HCT116 (cell line): Measurements from ENCODE around the gene ZNF462. TPM values are rescaled to one million over a fixed set of nuclear protein-coding genes. Genes with fewer than 3 reads are reported as not detected.

Experiments used
- ATAC-seq: fragments of 200-7000 bp; cut with Tn5 transposase; 2 replicates; pipeline ENCODE4 v1.9.1; 2020; ENCODE audit warnings: mild to moderate bottlenecking, moderate library complexity
- BruUV-seq: library from RNA; stranded (reverse); fragments of 400-500 nt; replicated peaks from 2 replicates; lab custom pipeline; 2021; lab: Mats Ljungman, UMichigan
- CTCF ChIA-PET: fragments of 300-600 bp; sonication (Branson Sonifier 250); formaldehyde crosslinking; loops from one replicate; lab custom pipeline; 2021; ENCODE audit warnings: antibody characterized with exemption; lab: Charles Lee
- POLR2A ChIA-PET: fragments of 300-600, 350-600 bp; sonication (Branson Sonifier 250); formaldehyde crosslinking; loops from one replicate; lab custom pipeline; 2021; ENCODE audit warnings: antibody characterized with exemption; lab: Charles Lee
- RAD21 ChIA-PET, 2 experiments: fragments of 300-600 bp; sonication (Branson Sonifier 250); formaldehyde crosslinking; loops; one replicate each; lab custom pipeline; 2023; ENCODE audit warnings: low total read pairs in 2 of 2; ENCODE audit not compliant: uncharacterized antibody in 2 of 2, unreplicated experiment in 2 of 2, low non-redundant PET in 1 of 2; lab: Charles Lee
- DNase-seq: peaks from one replicate; pipeline ENCODE4 v3.0.0-alpha.2; 2010; ENCODE audit warnings: low read depth, low spot score
- H2AFZ ChIP-seq: fragments of 200-600 bp; shearing (Covaris generic), sonication (generic); 2 replicates; pipeline ENCODE4 v1.6.1; 2017; ENCODE audit warnings: low read depth, mixed run types, mixed read lengths, antibody characterized with exemption, low read length; ENCODE audit not compliant: poor library complexity, severe bottlenecking
- H3K27ac ChIP-seq: 2 replicates; pipeline ENCODE4 v1.5.1; 2012; ENCODE audit warnings: low read depth, low read length
- H3K27me3 ChIP-seq: fragments of 200-600 bp; sonication (generic); 2 replicates; pipeline ENCODE4 v1.6.1; 2016; ENCODE audit warnings: mixed run types, low read length, mixed read lengths; ENCODE audit not compliant: insufficient read depth
- H3K36me3 ChIP-seq, 2 experiments: fragments of 200-500 bp in 1 of 2; fragments of 200-600 bp in 1 of 2; sonication (Bioruptor generic) in 1 of 2; sonication (generic) in 1 of 2; 2 replicates each; pipeline versions ENCODE4 v1.5.1 to v1.6.1; 2014 to 2016; ENCODE audit warnings: low read length in 2 of 2, inconsistent platforms in 1 of 2, mixed read lengths in 1 of 2, mixed run types in 1 of 2; ENCODE audit not compliant: insufficient read depth in 2 of 2, control insufficient read depth in 1 of 2
- H3K4me1 ChIP-seq, 2 experiments: fragments of 200-600 bp in 1 of 2; sonication (generic) in 1 of 2; 2 replicates each; pipeline versions ENCODE4 v1.5.1 to v1.6.1; 2012 to 2017; ENCODE audit warnings: low read length in 2 of 2, inconsistent platforms in 1 of 2, mild to moderate bottlenecking in 1 of 2, mixed read lengths in 1 of 2, mixed run types in 1 of 2, moderate library complexity in 1 of 2; ENCODE audit not compliant: insufficient read depth in 2 of 2, control insufficient read depth in 1 of 2
- H3K4me2 ChIP-seq: fragments of 200-600 bp; sonication (generic); 2 replicates; pipeline ENCODE4 v1.6.1; 2017; ENCODE audit warnings: mixed run types, low read length, mixed read lengths
- H3K4me3 ChIP-seq, 2 experiments: fragments of 200-600 bp in 1 of 2; sonication (generic) in 1 of 2; replicated peaks in 1 of 2; 2 replicates each; pipeline ENCODE4 v1.5.1; 2011 to 2016; ENCODE audit warnings: low read length in 2 of 2, control low read depth in 1 of 2, low read depth in 1 of 2, mild to moderate bottlenecking in 1 of 2, mixed read lengths in 1 of 2, mixed run types in 1 of 2
- H3K79me2 ChIP-seq: fragments of 200-600 bp; sonication (generic); 2 replicates; pipeline ENCODE4 v1.6.1; 2017; ENCODE audit warnings: mild to moderate bottlenecking, mixed run types, low read length, moderate library complexity, mixed read lengths; ENCODE audit not compliant: insufficient read depth
- H3K9ac ChIP-seq: fragments of 200-600 bp; sonication (generic); 2 replicates; pipeline ENCODE4 v1.6.1; 2016; ENCODE audit warnings: low read length, mixed read lengths
- H3K9me2 ChIP-seq: fragments of 200-600 bp; sonication (generic), shearing (Covaris generic); 2 replicates; pipeline ENCODE4 v1.6.1; 2017; ENCODE audit warnings: mixed run types, mild to moderate bottlenecking, moderate library complexity; ENCODE audit not compliant: insufficient read depth
- H3K9me3 ChIP-seq, 2 experiments: fragments of 200-500 bp in 1 of 2; fragments of 200-600 bp in 1 of 2; sonication (Bioruptor generic) in 1 of 2; sonication (generic) in 1 of 2; 2 replicates each; pipeline ENCODE4 v1.6.1; 2014 to 2017; ENCODE audit warnings: low read length in 2 of 2, mixed read lengths in 2 of 2, inconsistent platforms in 1 of 2, low read depth in 1 of 2, mild to moderate bottlenecking in 1 of 2, mixed run types in 1 of 2, moderate library complexity in 1 of 2; ENCODE audit not compliant: control insufficient read depth in 1 of 2, insufficient read depth in 1 of 2
- H4K20me1 ChIP-seq: fragments of 200-600 bp; sonication (generic), shearing (Covaris generic); 2 replicates; pipeline ENCODE4 v1.6.1; 2017; ENCODE audit warnings: mixed run types, mild to moderate bottlenecking, moderate library complexity; ENCODE audit not compliant: insufficient read depth
- ATF3 ChIP-seq: IDR thresholded peaks from 2 replicates; pipeline ENCODE4 v1.6.1; 2012
- CEBPB ChIP-seq: IDR thresholded peaks from 2 replicates; pipeline ENCODE4 v1.6.1; 2012; ENCODE audit warnings: low read depth
- EZH2 ChIP-seq: fragments of 200-600 bp; sonication (generic); IDR thresholded peaks from 2 replicates; pipeline ENCODE4 v1.6.1; 2017; ENCODE audit warnings: antibody characterized with exemption, mixed run types
- EZH2phosphoT487 ChIP-seq: fragments of 200-600 bp; IDR thresholded peaks from 2 replicates; pipeline ENCODE4 v1.6.1; 2018; ENCODE audit warnings: antibody characterized with exemption, borderline replicate concordance
- JUND ChIP-seq: IDR thresholded peaks from 2 replicates; pipeline ENCODE4 v1.6.1; 2012
- MAX ChIP-seq: IDR thresholded peaks from 2 replicates; pipeline ENCODE4 v1.6.1; 2012
- POLR2A ChIP-seq: IDR thresholded peaks from 2 replicates; pipeline ENCODE4 v1.7.0; 2011; ENCODE audit warnings: borderline replicate concordance; ENCODE audit not compliant: insufficient read depth, insufficient read length; ENCODE audit errors: extremely low read depth
- POLR2AphosphoS5 ChIP-seq: IDR thresholded peaks from 2 replicates; pipeline ENCODE4 v1.6.1; 2011; ENCODE audit warnings: mild to moderate bottlenecking, low read depth, low read length, moderate library complexity
- SP1 ChIP-seq: IDR thresholded peaks from 2 replicates; pipeline ENCODE4 v1.6.1; 2012; ENCODE audit warnings: low read depth
- YY1 ChIP-seq: IDR thresholded peaks from 2 replicates; pipeline ENCODE4 v1.6.1; 2011; ENCODE audit warnings: low read length, low read depth, moderate library complexity, mild to moderate bottlenecking; ENCODE audit not compliant: insufficient replicate concordance; ENCODE audit errors: extremely low read depth
- ZFX ChIP-seq: fragments of 450-650 bp; IDR thresholded peaks from 2 replicates; pipeline ENCODE4 v1.6.1; 2017
- intact Hi-C: fragments of 100-400 bp; cut with micrococcal nuclease; formaldehyde crosslinking; loops from 2 replicates; pipeline ENCODE4 v1.10.0; 2022
- total RNA-seq: library from RNA; stranded (reverse); gene quantifications from one replicate; pipeline ENCODE4 v1.2.1, GENCODE V29; 2021; ENCODE audit not compliant: unreplicated experiment
- TF ChIP-seq, protein P1 (sequence below): IDR thresholded peaks from 2 replicates; pipeline ENCODE4 v1.6.1; 2012; ENCODE audit warnings: low read depth

ZNF462 gene
- total RNA-seq, 1 experiment from 2014 or later: 18.1 TPM

DNA sequence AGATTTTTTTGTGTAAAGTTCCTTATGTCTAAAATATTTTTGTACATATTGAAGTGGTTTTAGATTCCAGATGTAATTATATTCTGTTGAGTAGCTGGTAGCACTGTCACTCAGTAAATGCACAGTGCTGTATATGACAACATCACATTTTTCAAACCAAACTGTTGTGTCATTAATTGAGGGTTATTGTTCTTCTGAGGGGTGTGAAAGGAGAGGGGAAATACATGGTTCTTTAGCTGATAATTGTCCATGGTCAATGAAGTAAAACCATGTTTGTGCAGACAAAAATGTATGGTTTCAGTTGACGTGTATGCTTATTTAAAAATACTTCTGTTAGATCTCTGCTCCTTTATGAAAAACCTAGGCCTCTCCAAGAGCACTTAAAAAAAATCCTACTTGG lies 3.3 kb downstream of the ZNF462 start:
- H2AFZ ChIP-seq: no peak overlapping the region
- H3K27me3 ChIP-seq: no peaks in the 10 kb centered on the region
- RAD21 ChIA-PET: no interaction called here
- H4K20me1 ChIP-seq: no peaks in the 10 kb centered on the region
- ATAC-seq (no peak), DNase-seq (no peak)
- no peaks in the 10 kb centered on the region for H3K9me2 ChIP-seq
- CTCF ChIA-PET: no interaction called here
- H3K4me2 ChIP-seq: no peak overlapping the region
- TF ChIP-seq POLR2AphosphoS5 (no peak), ZFX (no peak), EZH2phosphoT487 (no peak), YY1 (no peak), EZH2 (no peak), POLR2A (no peak), ATF3 (no peak), CEBPB (no peak), MAX (no peak), SP1 (no peak), JUND (no peak)
- TF ChIP-seq, protein P1, sequence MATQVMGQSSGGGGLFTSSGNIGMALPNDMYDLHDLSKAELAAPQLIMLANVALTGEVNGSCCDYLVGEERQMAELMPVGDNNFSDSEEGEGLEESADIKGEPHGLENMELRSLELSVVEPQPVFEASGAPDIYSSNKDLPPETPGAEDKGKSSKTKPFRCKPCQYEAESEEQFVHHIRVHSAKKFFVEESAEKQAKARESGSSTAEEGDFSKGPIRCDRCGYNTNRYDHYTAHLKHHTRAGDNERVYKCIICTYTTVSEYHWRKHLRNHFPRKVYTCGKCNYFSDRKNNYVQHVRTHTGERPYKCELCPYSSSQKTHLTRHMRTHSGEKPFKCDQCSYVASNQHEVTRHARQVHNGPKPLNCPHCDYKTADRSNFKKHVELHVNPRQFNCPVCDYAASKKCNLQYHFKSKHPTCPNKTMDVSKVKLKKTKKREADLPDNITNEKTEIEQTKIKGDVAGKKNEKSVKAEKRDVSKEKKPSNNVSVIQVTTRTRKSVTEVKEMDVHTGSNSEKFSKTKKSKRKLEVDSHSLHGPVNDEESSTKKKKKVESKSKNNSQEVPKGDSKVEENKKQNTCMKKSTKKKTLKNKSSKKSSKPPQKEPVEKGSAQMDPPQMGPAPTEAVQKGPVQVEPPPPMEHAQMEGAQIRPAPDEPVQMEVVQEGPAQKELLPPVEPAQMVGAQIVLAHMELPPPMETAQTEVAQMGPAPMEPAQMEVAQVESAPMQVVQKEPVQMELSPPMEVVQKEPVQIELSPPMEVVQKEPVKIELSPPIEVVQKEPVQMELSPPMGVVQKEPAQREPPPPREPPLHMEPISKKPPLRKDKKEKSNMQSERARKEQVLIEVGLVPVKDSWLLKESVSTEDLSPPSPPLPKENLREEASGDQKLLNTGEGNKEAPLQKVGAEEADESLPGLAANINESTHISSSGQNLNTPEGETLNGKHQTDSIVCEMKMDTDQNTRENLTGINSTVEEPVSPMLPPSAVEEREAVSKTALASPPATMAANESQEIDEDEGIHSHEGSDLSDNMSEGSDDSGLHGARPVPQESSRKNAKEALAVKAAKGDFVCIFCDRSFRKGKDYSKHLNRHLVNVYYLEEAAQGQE: no peak
- no peaks in the 10 kb centered on the region for H3K9me3 ChIP-seq
- H3K36me3 ChIP-seq: no peaks in the 10 kb centered on the region
- peaks cover 0 to 9% of the 10 kb centered on the region in 2 experiments; a peak in 2 of 4 replicates for H3K4me1 ChIP-seq
- no peak overlapping the region for H3K9ac ChIP-seq
- H3K79me2 ChIP-seq: peaks cover 7% of the 10 kb centered on the region; the same call in 1 of the 2 replicates
- BruUV-seq: no TSS peak
- H3K4me3 ChIP-seq: no peak overlapping the region
- H3K27ac ChIP-seq: no peak overlapping the region
- intact Hi-C loops: loop anchor here (10.0 kb wide), 1 partner anchor 221 kb away; no protein-coding TSS in a partner anchor
- POLR2A ChIA-PET: no interaction called here
